SW 1271 (cell line): ENCODE data around the gene SLC17A7.
"Not testable (repeated sequence)": the region's sequence is repeated elsewhere in the genome, so short reads cannot be mapped to it uniquely, and the experiment has no call there.

Experiments used
- DNase-seq, 2 experiments: peaks; one replicate each; lab custom pipeline; 2025; lab: John Stamatoyannopoulos, UW

Gene SLC17A7

GRCh38 chr19:49441210-49441959, at the start of gene SLC17A7:
Gene SLC17A7, minus strand, starts transcription at chr19:49441527. Its CDS starts 148 bp downstream, at chr19:49441379.
- peak in 1 of 2 experiments; percentile 38 for DNase-seq

- DNase-seq: no peak
Observed at GRCh38 chr19:49490287-49491029, 49.1 kb upstream of the SLC17A7 start.

- no peak for DNase-seq
Observed at GRCh38 chr19:49489601-49490167, 48.4 kb upstream of the SLC17A7 start.

GRCh38 chr19:49488863-49489537, 47.7 kb upstream of the SLC17A7 start:
- DNase-seq: no peak

GRCh38 chr19:49488046-49488862, 46.9 kb upstream of the SLC17A7 start:
- no peak for DNase-seq

GRCh38 chr19:49487277-49488045, 46.1 kb upstream of the SLC17A7 start, which contains the start of gene RPL13A:
Gene RPL13A, plus strand, starts transcription at chr19:49487608. Its CDS starts 22 bp downstream, at chr19:49487630.
- DNase-seq: peak; percentile 90 to 94

GRCh38 chr19:49486710-49487276, 45.5 kb upstream of the SLC17A7 start:
- no peak for DNase-seq

- DNase-seq: no peak
Observed at GRCh38 chr19:49486232-49486631, 44.9 kb upstream of the SLC17A7 start.

GRCh38 chr19:49481020-49481683, 39.8 kb upstream of the SLC17A7 start:
- DNase-seq: no peak

GRCh38 chr19:49479975-49480628, 38.8 kb upstream of the SLC17A7 start:
- no peak for DNase-seq

GRCh38 chr19:49475995-49476880, 34.9 kb upstream of the SLC17A7 start:
- DNase-seq: peak in 1 of 2 experiments; percentile 13

- DNase-seq: no peak
Observed at GRCh38 chr19:49475191-49475917, 34.0 kb upstream of the SLC17A7 start.

GRCh38 chr19:49474542-49474924, 33.2 kb upstream of the SLC17A7 start:
- DNase-seq: no peak

GRCh38 chr19:49473868-49474541, 32.7 kb upstream of the SLC17A7 start, which contains the start of gene FLT3LG:
Gene FLT3LG, plus strand, starts transcription at chr19:49474215. Its CDS starts 425 bp downstream, at chr19:49474640.
- DNase-seq: peak in 1 of 2 experiments; percentile 61

- DNase-seq: not testable (repeated sequence)
Observed at GRCh38 chr19:49473501-49473867, 32.2 kb upstream of the SLC17A7 start.

GRCh38 chr19:49472936-49473335, 31.6 kb upstream of the SLC17A7 start:
- no peak for DNase-seq

- DNase-seq: no peak
Observed at GRCh38 chr19:49470615-49470978, 29.3 kb upstream of the SLC17A7 start.
